HCT116 (cell line): ENCODE data around the gene PSMC5. TPM values are rescaled to one million over a fixed set of nuclear protein-coding genes. Genes with fewer than 3 reads are reported as not detected.
A peak's percentile ranks its signal among the peaks of the same experiment; 100 is the strongest.

ENCODE experiments used
- ATAC-seq: fragments of 200-7000 bp; cut with Tn5 transposase; 2 replicates; pipeline ENCODE4 v1.9.1; 2020; ENCODE audit warnings: mild to moderate bottlenecking, moderate library complexity
- BruUV-seq: library from RNA; stranded (reverse); fragments of 400-500 nt; replicated peaks from 2 replicates; lab custom pipeline; 2021; lab: Mats Ljungman, UMichigan
- CTCF ChIA-PET: fragments of 300-600 bp; sonication (Branson Sonifier 250); formaldehyde crosslinking; loops from one replicate; lab custom pipeline; 2021; ENCODE audit warnings: antibody characterized with exemption; lab: Charles Lee
- POLR2A ChIA-PET: fragments of 300-600, 350-600 bp; sonication (Branson Sonifier 250); formaldehyde crosslinking; loops from one replicate; lab custom pipeline; 2021; ENCODE audit warnings: antibody characterized with exemption; lab: Charles Lee
- RAD21 ChIA-PET, 2 experiments: fragments of 300-600 bp; sonication (Branson Sonifier 250); formaldehyde crosslinking; loops; one replicate each; lab custom pipeline; 2023; ENCODE audit warnings: low total read pairs in 2 of 2; ENCODE audit not compliant: uncharacterized antibody in 2 of 2, unreplicated experiment in 2 of 2, low non-redundant PET in 1 of 2; lab: Charles Lee
- DNase-seq: peaks from one replicate; pipeline ENCODE4 v3.0.0-alpha.2; 2010; ENCODE audit warnings: low read depth, low spot score
- H2AFZ ChIP-seq: fragments of 200-600 bp; shearing (Covaris generic), sonication (generic); 2 replicates; pipeline ENCODE4 v1.6.1; 2017; ENCODE audit warnings: low read depth, mixed run types, mixed read lengths, antibody characterized with exemption, low read length; ENCODE audit not compliant: poor library complexity, severe bottlenecking
- H3K27ac ChIP-seq: 2 replicates; pipeline ENCODE4 v1.5.1; 2012; ENCODE audit warnings: low read depth, low read length
- H3K27me3 ChIP-seq: fragments of 200-600 bp; sonication (generic); 2 replicates; pipeline ENCODE4 v1.6.1; 2016; ENCODE audit warnings: mixed run types, low read length, mixed read lengths; ENCODE audit not compliant: insufficient read depth
- H3K36me3 ChIP-seq, 2 experiments: fragments of 200-500 bp in 1 of 2; fragments of 200-600 bp in 1 of 2; sonication (Bioruptor generic) in 1 of 2; sonication (generic) in 1 of 2; 2 replicates each; pipeline versions ENCODE4 v1.5.1 to v1.6.1; 2014 to 2016; ENCODE audit warnings: low read length in 2 of 2, inconsistent platforms in 1 of 2, mixed read lengths in 1 of 2, mixed run types in 1 of 2; ENCODE audit not compliant: insufficient read depth in 2 of 2, control insufficient read depth in 1 of 2
- H3K4me1 ChIP-seq, 2 experiments: fragments of 200-600 bp in 1 of 2; sonication (generic) in 1 of 2; 2 replicates each; pipeline versions ENCODE4 v1.5.1 to v1.6.1; 2012 to 2017; ENCODE audit warnings: low read length in 2 of 2, inconsistent platforms in 1 of 2, mild to moderate bottlenecking in 1 of 2, mixed read lengths in 1 of 2, mixed run types in 1 of 2, moderate library complexity in 1 of 2; ENCODE audit not compliant: insufficient read depth in 2 of 2, control insufficient read depth in 1 of 2
- H3K4me2 ChIP-seq: fragments of 200-600 bp; sonication (generic); 2 replicates; pipeline ENCODE4 v1.6.1; 2017; ENCODE audit warnings: mixed run types, low read length, mixed read lengths
- H3K4me3 ChIP-seq, 2 experiments: fragments of 200-600 bp in 1 of 2; sonication (generic) in 1 of 2; replicated peaks in 1 of 2; 2 replicates each; pipeline ENCODE4 v1.5.1; 2011 to 2016; ENCODE audit warnings: low read length in 2 of 2, control low read depth in 1 of 2, low read depth in 1 of 2, mild to moderate bottlenecking in 1 of 2, mixed read lengths in 1 of 2, mixed run types in 1 of 2
- H3K79me2 ChIP-seq: fragments of 200-600 bp; sonication (generic); 2 replicates; pipeline ENCODE4 v1.6.1; 2017; ENCODE audit warnings: mild to moderate bottlenecking, mixed run types, low read length, moderate library complexity, mixed read lengths; ENCODE audit not compliant: insufficient read depth
- H3K9ac ChIP-seq: fragments of 200-600 bp; sonication (generic); 2 replicates; pipeline ENCODE4 v1.6.1; 2016; ENCODE audit warnings: low read length, mixed read lengths
- H3K9me2 ChIP-seq: fragments of 200-600 bp; sonication (generic), shearing (Covaris generic); 2 replicates; pipeline ENCODE4 v1.6.1; 2017; ENCODE audit warnings: mixed run types, mild to moderate bottlenecking, moderate library complexity; ENCODE audit not compliant: insufficient read depth
- H3K9me3 ChIP-seq, 2 experiments: fragments of 200-500 bp in 1 of 2; fragments of 200-600 bp in 1 of 2; sonication (Bioruptor generic) in 1 of 2; sonication (generic) in 1 of 2; 2 replicates each; pipeline ENCODE4 v1.6.1; 2014 to 2017; ENCODE audit warnings: low read length in 2 of 2, mixed read lengths in 2 of 2, inconsistent platforms in 1 of 2, low read depth in 1 of 2, mild to moderate bottlenecking in 1 of 2, mixed run types in 1 of 2, moderate library complexity in 1 of 2; ENCODE audit not compliant: control insufficient read depth in 1 of 2, insufficient read depth in 1 of 2
- H4K20me1 ChIP-seq: fragments of 200-600 bp; sonication (generic), shearing (Covaris generic); 2 replicates; pipeline ENCODE4 v1.6.1; 2017; ENCODE audit warnings: mixed run types, mild to moderate bottlenecking, moderate library complexity; ENCODE audit not compliant: insufficient read depth
- CTCF ChIP-seq, 3 experiments: fragments of 200-600 bp in 1 of 3; sonication (generic) in 1 of 3; IDR thresholded peaks in 2 of 3; conservative IDR thresholded peaks in 1 of 3; 2 replicates each; pipeline ENCODE4 v1.5.1; 2012 to 2017; ENCODE audit warnings: low read depth in 2 of 3, low read length in 2 of 3, antibody characterized with exemption in 1 of 3, borderline replicate concordance in 1 of 3, control low read depth in 1 of 3, mild to moderate bottlenecking in 1 of 3, mixed read lengths in 1 of 3, mixed run types in 1 of 3, moderate library complexity in 1 of 3; ENCODE audit not compliant: insufficient read depth in 1 of 3
- EGR1 ChIP-seq: IDR thresholded peaks from 2 replicates; pipeline ENCODE4 v1.6.1; 2012; ENCODE audit warnings: low read depth
- ELF1 ChIP-seq: IDR thresholded peaks from 2 replicates; pipeline ENCODE4 v1.6.1; 2012; ENCODE audit warnings: low read depth, borderline replicate concordance
- FOSL1 ChIP-seq: IDR thresholded peaks from 2 replicates; pipeline ENCODE4 v1.6.1; 2012; ENCODE audit warnings: low read depth
- POLR2A ChIP-seq: IDR thresholded peaks from 2 replicates; pipeline ENCODE4 v1.7.0; 2011; ENCODE audit warnings: borderline replicate concordance; ENCODE audit not compliant: insufficient read depth, insufficient read length; ENCODE audit errors: extremely low read depth
- POLR2AphosphoS5 ChIP-seq: IDR thresholded peaks from 2 replicates; pipeline ENCODE4 v1.6.1; 2011; ENCODE audit warnings: mild to moderate bottlenecking, low read depth, low read length, moderate library complexity
- REST ChIP-seq: IDR thresholded peaks from 2 replicates; pipeline ENCODE4 v1.6.1; 2012; ENCODE audit warnings: low read depth
- SIN3A ChIP-seq: IDR thresholded peaks from 2 replicates; pipeline ENCODE4 v1.6.1; 2012; ENCODE audit warnings: low read depth
- SP1 ChIP-seq: IDR thresholded peaks from 2 replicates; pipeline ENCODE4 v1.6.1; 2012; ENCODE audit warnings: low read depth
- SRF ChIP-seq: IDR thresholded peaks from 2 replicates; pipeline ENCODE4 v1.6.1; 2012; ENCODE audit warnings: low read depth
- TCF7L2 ChIP-seq: IDR thresholded peaks from 2 replicates; pipeline ENCODE4 v1.7.0; 2011; ENCODE audit warnings: borderline replicate concordance, inconsistent platforms; ENCODE audit not compliant: insufficient read depth, insufficient read length; ENCODE audit errors: extremely low read depth
- intact Hi-C: fragments of 100-400 bp; cut with micrococcal nuclease; formaldehyde crosslinking; loops from 2 replicates; pipeline ENCODE4 v1.10.0; 2022
- total RNA-seq: library from RNA; stranded (reverse); gene quantifications from one replicate; pipeline ENCODE4 v1.2.1, GENCODE V29; 2021; ENCODE audit not compliant: unreplicated experiment

Gene PSMC5
- total RNA-seq, 1 experiment from 2014 or later = 193 TPM

- no peaks in the 10 kb centered on the region for H3K9me2 ChIP-seq
- ChIA-PET CTCF (interaction anchor here (1.0 to 1.9 kb wide), 9 partner anchors 9 to 409 kb away, joined by 3 to 10 read pairs (median 4); partner anchors contain the start of gene MAP3K3), RAD21 (interaction anchor here in 1 of 2 experiments (0.7 kb wide), 1 partner anchor 23 kb away, joined by 4 read pairs; no protein-coding TSS in a partner anchor), POLR2A (no interaction called here)
- DNase-seq = no peak
- peak overlapping the region; percentile 21 for H3K27ac ChIP-seq
- H3K9ac ChIP-seq = no peak overlapping the region
- H3K36me3 ChIP-seq = peaks cover 48 to 71% of the 10 kb centered on the region in 2 experiments
- H3K79me2 ChIP-seq = peaks cover 66% of the 10 kb centered on the region
- no peaks in the 10 kb centered on the region for H3K27me3 ChIP-seq
- H3K4me2 ChIP-seq = 0 out of 2 replicates have a peak overlapping the region, but pooled peaks have one; percentile 0
- no peak for TF ChIP-seq SP1
- no peak for TF ChIP-seq POLR2AphosphoS5
- no peak for TF ChIP-seq POLR2A
- no peak for TF ChIP-seq EGR1
- TF ChIP-seq ELF1 = no peak
- TF ChIP-seq CTCF (IDR thresholded peaks at IDR 0.05 in 2 of 3, conservative IDR thresholded peaks at IDR 0.05 in 1 of 3; ENCODE audit: borderline replicate concordance in 1 of 3, insufficient read depth in 1 of 3, low read depth in 2 of 3, low read length in 2 of 3) = no peak
- no peak for TF ChIP-seq SIN3A
- H2AFZ ChIP-seq = no peak overlapping the region
- no TSS peak for BruUV-seq
- H3K4me3 ChIP-seq = no peak overlapping the region
- no peaks in the 10 kb centered on the region for H4K20me1 ChIP-seq
- intact Hi-C loops = loop anchor here (1.0 to 2.0 kb wide), 2 partner anchors 92 to 410 kb away; no protein-coding TSS in a partner anchor
- peaks cover 21 to 30% of the 10 kb centered on the region in 2 experiments for H3K4me1 ChIP-seq
- ATAC-seq = no peak
- H3K9me3 ChIP-seq = no peaks in the 10 kb centered on the region
Measured at GRCh38 chr17:63835167-63835720, 8.0 kb downstream of the PSMC5 start.

- no peaks in the 10 kb centered on the region for H3K9me3 ChIP-seq
- ChIA-PET RAD21 (no interaction called here), POLR2A (no interaction called here), CTCF (no interaction called here)
- no peak for DNase-seq
- no peak overlapping the region for H3K4me3 ChIP-seq
- H3K27me3 ChIP-seq = no peaks in the 10 kb centered on the region
- no peaks in the 10 kb centered on the region for H4K20me1 ChIP-seq
- peaks cover 66% of the 10 kb centered on the region for H3K79me2 ChIP-seq
- peaks cover 34 to 55% of the 10 kb centered on the region in 2 experiments for H3K36me3 ChIP-seq
- intact Hi-C loops = no loop called here
- BruUV-seq = no TSS peak
- no peak overlapping the region for H3K9ac ChIP-seq
- H3K9me2 ChIP-seq = no peaks in the 10 kb centered on the region
- H3K4me1 ChIP-seq = peaks cover 33 to 45% of the 10 kb centered on the region in 2 experiments
- no peak for ATAC-seq
- no peak overlapping the region for H3K4me2 ChIP-seq
- H3K27ac ChIP-seq = no peak overlapping the region
- no peak overlapping the region for H2AFZ ChIP-seq
- TF ChIP-seq SRF (no peak), REST (no peak), FOSL1 (no peak), CTCF (IDR thresholded peaks at IDR 0.05 in 2 of 3, conservative IDR thresholded peaks at IDR 0.05 in 1 of 3; ENCODE audit: borderline replicate concordance in 1 of 3, insufficient read depth in 1 of 3, low read depth in 2 of 3, low read length in 2 of 3) (no peak), POLR2A (no peak), TCF7L2 (no peak)
Measured at GRCh38 chr17:63836811-63837210, 9.6 kb downstream of the PSMC5 start.
